Measurements from ENCODE around the gene FRMD1.

GRCh38 chr6:168061269-168062210 lies 17.5 kb downstream of the FRMD1 start:
- TF ChIP-seq USF1 (IDR thresholded peaks at IDR 0.05) (no peak), FOXM1 (IDR thresholded peaks at IDR 0.05; ENCODE audit: borderline replicate concordance, low read depth) (no peak)

Data from Ishikawa (cell line).